ENCODE results near the gene GRIK4.

Gene GRIK4

GRCh38 chr11:120882175-120882574 is 370.6 kb downstream of the GRIK4 start:
- DNase-seq (ENCODE audit: low spot score) = no peak
- peaks cover 6% of the 10 kb centered on the region for H3K27me3 ChIP-seq (ENCODE audit: insufficient read depth, poor library complexity, severe bottlenecking)

GRCh38 chr11:120883404-120884080 is 372.0 kb downstream of the GRIK4 start:
- Histone ChIP-seq H3K4me3 (ENCODE audit: severe bottlenecking) (no peak overlapping the region), H3K27ac (ENCODE audit: poor library complexity, severe bottlenecking) (no peak overlapping the region), H3K9me3 (ENCODE audit: severe bottlenecking) (no peaks in the 10 kb centered on the region), H3K4me1 (ENCODE audit: insufficient read depth, poor library complexity, severe bottlenecking) (no peaks in the 10 kb centered on the region), H3K36me3 (ENCODE audit: low read depth) (no peaks in the 10 kb centered on the region), H3K27me3 (ENCODE audit: insufficient read depth, poor library complexity, severe bottlenecking) (peaks cover 6% of the 10 kb centered on the region)
- ATAC-seq (ENCODE audit: low read depth) = peak; percentile 45; the same call in 1 of the 3 replicates
- no peak for TF ChIP-seq CTCF (IDR thresholded peaks at IDR 0.05; ENCODE audit: poor library complexity, severe bottlenecking)
- DNase-seq (ENCODE audit: low spot score) = no peak

More at GRCh38 chr11:120882175-120882574, 370.6 kb downstream of the GRIK4 start:
- no peak for ATAC-seq (ENCODE audit: low read depth)
- Histone ChIP-seq H3K4me1 (ENCODE audit: insufficient read depth, poor library complexity, severe bottlenecking) (no peaks in the 10 kb centered on the region), H3K27ac (ENCODE audit: poor library complexity, severe bottlenecking) (no peak overlapping the region), H3K36me3 (ENCODE audit: low read depth) (no peaks in the 10 kb centered on the region), H3K4me3 (ENCODE audit: severe bottlenecking) (no peak overlapping the region), H3K9me3 (ENCODE audit: severe bottlenecking) (no peaks in the 10 kb centered on the region)
- no peak for TF ChIP-seq CTCF (IDR thresholded peaks at IDR 0.05; ENCODE audit: poor library complexity, severe bottlenecking)

- Histone ChIP-seq H3K27ac (ENCODE audit: poor library complexity, severe bottlenecking) (no peak overlapping the region), H3K27me3 (ENCODE audit: insufficient read depth, poor library complexity, severe bottlenecking) (peaks cover 6% of the 10 kb centered on the region), H3K36me3 (ENCODE audit: low read depth) (no peaks in the 10 kb centered on the region), H3K4me1 (ENCODE audit: insufficient read depth, poor library complexity, severe bottlenecking) (no peaks in the 10 kb centered on the region), H3K9me3 (ENCODE audit: severe bottlenecking) (no peaks in the 10 kb centered on the region), H3K4me3 (ENCODE audit: severe bottlenecking) (no peak overlapping the region)
- DNase-seq (ENCODE audit: low spot score) (no peak), ATAC-seq (ENCODE audit: low read depth) (no peak)
- TF ChIP-seq CTCF (IDR thresholded peaks at IDR 0.05; ENCODE audit: poor library complexity, severe bottlenecking) = no peak
These were observed 372.8 kb downstream of the GRIK4 start for GRCh38 chr11:120884154-120885020.

GRCh38 chr11:120890609-120891320 is 379.2 kb downstream of the GRIK4 start:
- TF ChIP-seq CTCF (IDR thresholded peaks at IDR 0.05; ENCODE audit: poor library complexity, severe bottlenecking) = no peak
- Histone ChIP-seq H3K9me3 (ENCODE audit: severe bottlenecking) (no peaks in the 10 kb centered on the region), H3K4me1 (ENCODE audit: insufficient read depth, poor library complexity, severe bottlenecking) (no peaks in the 10 kb centered on the region), H3K36me3 (ENCODE audit: low read depth) (no peaks in the 10 kb centered on the region), H3K27ac (ENCODE audit: poor library complexity, severe bottlenecking) (no peak overlapping the region), H3K27me3 (ENCODE audit: insufficient read depth, poor library complexity, severe bottlenecking) (peaks cover 9% of the 10 kb centered on the region), H3K4me3 (ENCODE audit: severe bottlenecking) (no peak overlapping the region)
- DNase-seq (ENCODE audit: low spot score) (no peak), ATAC-seq (ENCODE audit: low read depth) (no peak)

All from RWPE2 (cell line).